Prostate gland (tissue), 2 donors: Measurements from ENCODE around the gene DHX32. TPM values are rescaled to one million over a fixed set of nuclear protein-coding genes. Genes with fewer than 3 reads are reported as not detected.
"Not testable (repeated sequence)": the region's sequence is repeated elsewhere in the genome, so short reads cannot be mapped to it uniquely, and the experiment has no call there.

Experiments used
- DNase-seq: peaks from one replicate; pipeline ENCODE4 v3.0.0-alpha.2; 2019; ENCODE audit warnings: low spot score
- H3K27ac ChIP-seq, 2 donors: fragments of 200-600 bp; sonication (generic); 2 replicates each; pipeline ENCODE4 v1.5.1; 2017 to 2019
- H3K27me3 ChIP-seq: fragments of 200-600 bp; sonication (generic); replicated peaks from 2 replicates; pipeline ENCODE4 v1.5.1; 2019; ENCODE audit not compliant: insufficient read depth
- H3K36me3 ChIP-seq, 2 donors: fragments of 200-600 bp; sonication (generic); 1 replicate in 1 of 2; 2 replicates in 1 of 2; pipeline versions ENCODE4 v1.5.1 to v1.8.1; 2017 to 2019
- H3K4me1 ChIP-seq: fragments of 200-600 bp; sonication (generic); replicated peaks from 2 replicates; pipeline ENCODE4 v1.5.1; 2019
- H3K4me3 ChIP-seq, 2 donors: fragments of 200-600 bp; sonication (generic); 2 replicates each; pipeline ENCODE4 v1.5.1; 2017 to 2019
- H3K9me3 ChIP-seq: fragments of 200-600 bp; sonication (generic); 2 replicates; pipeline ENCODE4 v1.5.1; 2017
- POLR2A ChIP-seq: fragments of 450-650 bp; IDR thresholded peaks from one replicate; pipeline ENCODE4 v1.6.1; 2016; ENCODE audit warnings: antibody characterized with exemption, mild to moderate bottlenecking
- POLR2AphosphoS5 ChIP-seq: sonication (generic); formaldehyde crosslinking; IDR thresholded peaks from one replicate; pipeline ENCODE4 v1.6.1; 2017; ENCODE audit warnings: antibody characterized with exemption
- WGBS: methylation state at CpG from one replicate; pipeline ENCODE4 v1.1.5; 2018; 5-methylcytosine and 5-hydroxymethylcytosine counted together
- intact Hi-C: fragments of 100-400 bp; cut with DNase I; formaldehyde crosslinking; loops from one replicate; pipeline ENCODE4 v1.14.2; 2022
- total RNA-seq, 2 donors: library from RNA; depleted of rRNA; stranded (reverse); fragments of >200 nt; gene quantifications; one replicate each; pipeline ENCODE4 v1.1.0, GENCODE V29; 2016
- TF ChIP-seq, protein P1 (sequence below), 4 experiments: fragments of 200-600 bp in 2 of 4; fragments of 450-650 bp in 2 of 4; sonication (generic) in 2 of 4; IDR thresholded peaks; 1 replicate in 3 of 4; 2 replicates in 1 of 4; pipeline ENCODE4 v1.5.1; 2016 to 2019; ENCODE audit warnings: antibody characterized with exemption in 4 of 4, mild to moderate bottlenecking in 2 of 4, moderate library complexity in 2 of 4

The DHX32 gene
- total RNA-seq, 2 donors from 2014 or later, result 39.3 to 53.5 TPM

DNA sequence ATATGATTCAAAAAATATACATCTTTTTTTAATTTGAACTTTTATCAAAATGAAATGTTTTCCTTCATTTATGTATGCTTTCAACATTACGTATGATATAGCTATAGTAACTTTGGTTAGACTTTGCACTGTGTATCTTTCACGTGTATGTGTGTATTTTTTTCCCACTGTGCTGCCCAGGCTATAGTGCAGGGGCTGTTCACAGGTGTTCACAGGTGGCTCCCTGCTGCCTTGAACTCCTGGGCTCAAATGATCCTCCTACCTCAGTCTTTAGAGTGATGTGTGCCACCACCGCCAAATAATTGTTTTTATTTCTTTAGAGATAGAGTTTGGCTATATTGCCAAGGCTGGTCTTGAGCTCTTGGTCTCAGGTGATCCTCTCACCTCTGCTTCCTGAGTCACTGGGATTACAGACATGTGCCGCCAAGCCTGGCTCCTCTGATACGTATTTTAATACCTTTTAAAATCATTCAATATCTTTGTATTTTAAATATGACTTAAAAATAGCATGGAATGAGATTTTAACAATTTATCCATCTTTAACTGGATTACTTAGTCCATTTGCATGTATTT, 44.3 kb upstream of the DHX32 start:
- Histone ChIP-seq H3K4me3 (no peak overlapping the region), H3K27me3 (no peaks in the 10 kb centered on the region), H3K4me1 (no peaks in the 10 kb centered on the region), H3K9me3 (no peaks in the 10 kb centered on the region), H3K36me3 (no peaks in the 10 kb centered on the region), H3K27ac (no peak overlapping the region)
- intact Hi-C loops, result no loop called here
- TF ChIP-seq POLR2A (no peak), POLR2AphosphoS5 (no peak)
- TF ChIP-seq, protein P1, sequence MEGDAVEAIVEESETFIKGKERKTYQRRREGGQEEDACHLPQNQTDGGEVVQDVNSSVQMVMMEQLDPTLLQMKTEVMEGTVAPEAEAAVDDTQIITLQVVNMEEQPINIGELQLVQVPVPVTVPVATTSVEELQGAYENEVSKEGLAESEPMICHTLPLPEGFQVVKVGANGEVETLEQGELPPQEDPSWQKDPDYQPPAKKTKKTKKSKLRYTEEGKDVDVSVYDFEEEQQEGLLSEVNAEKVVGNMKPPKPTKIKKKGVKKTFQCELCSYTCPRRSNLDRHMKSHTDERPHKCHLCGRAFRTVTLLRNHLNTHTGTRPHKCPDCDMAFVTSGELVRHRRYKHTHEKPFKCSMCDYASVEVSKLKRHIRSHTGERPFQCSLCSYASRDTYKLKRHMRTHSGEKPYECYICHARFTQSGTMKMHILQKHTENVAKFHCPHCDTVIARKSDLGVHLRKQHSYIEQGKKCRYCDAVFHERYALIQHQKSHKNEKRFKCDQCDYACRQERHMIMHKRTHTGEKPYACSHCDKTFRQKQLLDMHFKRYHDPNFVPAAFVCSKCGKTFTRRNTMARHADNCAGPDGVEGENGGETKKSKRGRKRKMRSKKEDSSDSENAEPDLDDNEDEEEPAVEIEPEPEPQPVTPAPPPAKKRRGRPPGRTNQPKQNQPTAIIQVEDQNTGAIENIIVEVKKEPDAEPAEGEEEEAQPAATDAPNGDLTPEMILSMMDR (IDR thresholded peaks at IDR 0.05), result no peak
- DNase-seq, result no peak
- 78% methylated on average over 5 of the region's 5 CpGs for WGBS

DNA sequence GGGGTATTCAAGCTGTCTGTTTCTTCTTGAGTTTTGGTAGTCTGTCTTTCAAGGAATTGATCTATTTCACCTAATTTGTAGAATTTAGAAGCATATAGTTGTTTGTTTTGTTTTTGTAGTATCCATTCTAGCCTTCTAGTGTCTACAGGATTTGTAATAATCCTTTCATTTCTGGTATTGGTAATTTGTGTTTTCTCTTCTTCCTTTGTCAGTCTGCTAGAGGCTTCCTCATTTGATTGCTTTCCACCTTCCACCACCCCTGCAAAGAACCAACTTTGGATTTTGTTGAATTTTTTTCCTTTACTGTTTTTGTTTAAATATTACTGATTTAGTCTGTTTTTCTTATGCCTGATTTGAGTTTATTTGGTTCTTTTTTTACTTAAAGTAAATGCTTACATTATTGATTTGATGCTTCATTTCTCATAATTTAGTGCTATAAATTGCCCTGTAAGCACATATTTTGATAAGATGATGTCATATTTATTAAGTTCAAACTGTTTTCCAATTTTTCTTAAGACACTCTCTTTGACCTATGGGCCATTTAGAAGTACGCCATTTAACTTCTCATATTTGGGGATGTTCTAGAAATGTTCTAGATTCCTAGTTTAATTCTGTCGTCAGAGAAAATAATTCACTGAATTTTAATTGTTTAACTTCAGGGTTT, 40.7 kb upstream of the DHX32 start:
- DNase-seq, H3K36me3 ChIP-seq, H3K27ac ChIP-seq, H3K9me3 ChIP-seq, intact Hi-C loops, H3K27me3 ChIP-seq, H3K4me1 ChIP-seq, H3K4me3 ChIP-seq: not testable (repeated sequence)
- 94% methylated on average over 2 of the region's 2 CpGs for WGBS

DNA sequence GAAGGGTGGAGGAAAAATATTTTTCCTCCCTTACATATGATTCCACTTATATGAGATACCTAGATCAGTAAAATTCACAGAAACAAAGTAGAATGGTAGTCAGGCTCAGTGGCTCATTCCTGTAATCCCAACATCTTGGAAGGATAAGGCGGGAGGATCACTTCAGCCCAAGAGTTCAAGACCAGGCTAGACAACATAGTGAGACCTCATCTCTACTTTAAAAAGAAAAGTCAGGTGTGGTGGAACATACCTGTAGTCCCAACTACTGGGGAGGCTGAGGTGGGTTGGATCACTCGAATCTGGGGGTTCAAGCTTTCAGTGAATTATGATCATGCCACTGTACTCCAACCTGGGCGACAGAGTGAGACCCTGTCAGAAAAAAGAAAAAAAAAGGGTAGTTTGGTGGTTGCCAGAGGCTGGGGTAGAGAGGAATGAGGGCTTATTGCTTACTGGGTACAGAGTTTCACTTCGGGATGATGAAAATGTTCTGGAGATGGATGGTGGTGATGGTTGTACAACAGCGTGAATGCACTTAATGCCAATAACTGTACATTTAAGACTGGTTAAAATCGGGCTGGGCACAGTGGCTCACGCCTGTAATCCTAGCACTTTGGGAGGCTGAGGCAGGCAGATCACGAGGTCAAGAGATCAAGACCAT, 36.7 kb upstream of the DHX32 start:
- DNase-seq, H3K4me1 ChIP-seq, H3K9me3 ChIP-seq, H3K27ac ChIP-seq, H3K4me3 ChIP-seq, H3K27me3 ChIP-seq, intact Hi-C loops, H3K36me3 ChIP-seq: not testable (repeated sequence)
- WGBS, result 93% methylated on average over 8 of the region's 8 CpGs

DNA sequence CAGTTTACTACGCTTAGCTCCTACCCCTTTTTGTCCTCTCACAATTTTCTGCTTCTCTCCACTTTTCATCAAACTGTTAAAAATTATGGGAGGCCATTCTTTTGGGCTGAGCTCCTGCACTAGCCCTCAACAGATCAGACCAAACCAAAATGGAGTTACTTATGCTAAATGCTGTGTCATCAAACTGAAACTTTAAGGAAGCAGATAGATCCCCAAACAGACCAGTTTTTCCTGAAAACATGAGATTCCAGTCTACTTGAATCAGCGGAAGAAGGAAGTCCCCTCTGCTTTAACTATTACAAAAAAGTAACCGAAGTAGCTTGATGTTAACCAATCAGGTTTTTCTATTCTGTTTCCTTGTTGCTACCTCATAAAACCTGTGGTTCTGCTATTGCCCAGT, 35.9 kb upstream of the DHX32 start:
- TF ChIP-seq POLR2A, result no peak
- TF ChIP-seq, protein P1 (IDR thresholded peaks at IDR 0.05), result no peak
- TF ChIP-seq POLR2AphosphoS5, result no peak
- H3K27me3 ChIP-seq, result no peaks in the 10 kb centered on the region
- H3K4me3 ChIP-seq, result no peak overlapping the region
- no peaks in the 10 kb centered on the region for H3K36me3 ChIP-seq
- H3K4me1 ChIP-seq, result no peaks in the 10 kb centered on the region
- 60% methylated on average over 3 of the region's 3 CpGs for WGBS
- H3K9me3 ChIP-seq, result no peaks in the 10 kb centered on the region
- H3K27ac ChIP-seq, result no peak overlapping the region
- intact Hi-C loops, result no loop called here
- DNase-seq, result no peak

DNA sequence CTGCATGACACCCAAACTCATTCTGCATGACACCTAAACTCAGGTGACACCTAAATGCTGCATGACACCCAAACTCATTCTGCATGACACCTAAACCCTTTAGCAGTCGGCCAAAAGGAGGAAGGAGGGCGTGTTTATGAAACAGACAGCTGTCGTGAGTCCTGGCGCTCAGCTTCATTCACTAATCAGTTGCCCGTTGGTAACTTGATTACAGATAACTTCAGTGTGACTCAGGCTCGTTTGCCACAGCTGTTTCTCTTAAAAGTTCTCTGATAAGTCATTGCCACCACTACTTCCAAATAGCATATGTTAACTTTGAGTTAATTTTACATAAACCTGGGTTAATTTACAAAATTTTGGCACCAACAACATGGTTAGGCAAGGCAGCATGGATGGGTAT, 32.2 kb upstream of the DHX32 start:
- H3K36me3 ChIP-seq, DNase-seq, H3K9me3 ChIP-seq, H3K4me3 ChIP-seq, H3K27ac ChIP-seq, H3K4me1 ChIP-seq, H3K27me3 ChIP-seq, intact Hi-C loops: not testable (repeated sequence)
- 53% methylated on average over 6 of the region's 6 CpGs for WGBS

DNA sequence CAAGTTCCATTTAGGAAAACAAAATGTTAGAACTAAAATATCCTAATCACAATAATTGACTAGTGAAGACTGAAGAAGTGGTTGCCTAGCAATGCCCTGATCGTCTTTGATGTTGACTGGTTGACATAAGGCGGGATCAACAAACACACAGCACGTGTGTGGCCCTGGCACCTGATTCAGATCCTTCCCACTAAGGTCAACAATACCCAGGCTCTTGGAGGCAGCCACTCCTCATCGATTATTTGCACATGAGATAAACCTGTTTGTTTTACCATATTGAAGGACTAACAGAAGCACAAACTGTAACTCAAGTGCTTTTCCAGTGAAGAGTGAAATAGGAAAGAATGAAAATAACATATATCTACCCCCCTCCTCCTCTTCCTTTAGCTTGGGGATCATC, 30.9 kb upstream of the DHX32 start:
- H3K4me3 ChIP-seq, result no peak overlapping the region
- H3K27ac ChIP-seq, result no peak overlapping the region
- H3K9me3 ChIP-seq, result no peaks in the 10 kb centered on the region
- H3K36me3 ChIP-seq, result no peaks in the 10 kb centered on the region
- H3K4me1 ChIP-seq, result no peaks in the 10 kb centered on the region
- intact Hi-C loops, result no loop called here
- TF ChIP-seq POLR2A (no peak), POLR2AphosphoS5 (peak; percentile 74)
- no peaks in the 10 kb centered on the region for H3K27me3 ChIP-seq
- DNase-seq, result peak; percentile 73
- WGBS, result 42% methylated on average over 4 of the region's 4 CpGs

DNA sequence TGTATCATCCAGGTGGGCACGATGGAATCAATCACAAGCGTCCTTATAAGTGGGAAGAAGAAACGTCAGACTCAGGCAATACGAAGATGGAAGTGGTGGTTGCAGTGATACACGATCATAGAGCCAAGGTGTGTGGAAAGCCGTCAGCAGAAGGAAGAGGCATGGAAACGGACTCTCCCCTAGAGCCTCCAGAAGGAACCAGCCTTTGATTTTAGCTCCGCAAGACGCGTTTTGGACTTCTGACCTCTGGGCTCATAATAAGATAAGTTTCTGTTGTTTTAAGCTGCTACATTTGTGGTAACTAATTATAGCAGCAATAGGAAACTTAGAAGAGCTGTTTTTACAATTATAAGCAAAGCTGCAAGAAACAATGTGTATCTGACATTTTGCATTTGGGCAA, 30.1 kb upstream of the DHX32 start:
- H3K4me1 ChIP-seq, result no peaks in the 10 kb centered on the region
- intact Hi-C loops, result no loop called here
- no peaks in the 10 kb centered on the region for H3K27me3 ChIP-seq
- H3K36me3 ChIP-seq, result no peaks in the 10 kb centered on the region
- H3K9me3 ChIP-seq, result no peaks in the 10 kb centered on the region
- TF ChIP-seq, protein P1 (IDR thresholded peaks at IDR 0.05), result no peak
- no peak for TF ChIP-seq POLR2A
- no peak for TF ChIP-seq POLR2AphosphoS5
- WGBS, result 90% methylated on average over 10 of the region's 10 CpGs
- no peak overlapping the region for H3K4me3 ChIP-seq
- no peak for DNase-seq
- no peak overlapping the region for H3K27ac ChIP-seq

DNA sequence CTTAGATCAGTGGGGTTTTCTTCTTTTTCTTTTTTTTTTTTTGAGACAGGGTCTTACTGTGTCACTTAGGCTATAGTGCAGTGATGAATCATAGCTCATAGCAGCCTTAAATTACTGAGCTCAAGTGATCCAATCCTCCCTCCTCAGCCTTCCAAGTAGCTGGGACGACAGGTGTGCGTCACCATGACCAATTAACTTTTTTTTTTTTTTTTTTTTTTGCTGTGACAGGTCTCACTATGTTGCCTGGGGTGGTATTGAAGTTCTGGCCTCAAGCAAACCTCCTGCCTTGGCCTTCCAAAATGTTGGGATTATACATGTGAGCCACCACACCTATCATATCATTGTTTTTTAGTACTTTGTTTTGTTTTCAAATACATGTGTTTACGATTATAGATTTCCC, 28.4 kb upstream of the DHX32 start:
- H3K4me3 ChIP-seq, H3K36me3 ChIP-seq, DNase-seq, H3K9me3 ChIP-seq, H3K27ac ChIP-seq, H3K4me1 ChIP-seq, intact Hi-C loops, H3K27me3 ChIP-seq: not testable (repeated sequence)
- 61% methylated on average over 3 of the region's 3 CpGs for WGBS

DNA sequence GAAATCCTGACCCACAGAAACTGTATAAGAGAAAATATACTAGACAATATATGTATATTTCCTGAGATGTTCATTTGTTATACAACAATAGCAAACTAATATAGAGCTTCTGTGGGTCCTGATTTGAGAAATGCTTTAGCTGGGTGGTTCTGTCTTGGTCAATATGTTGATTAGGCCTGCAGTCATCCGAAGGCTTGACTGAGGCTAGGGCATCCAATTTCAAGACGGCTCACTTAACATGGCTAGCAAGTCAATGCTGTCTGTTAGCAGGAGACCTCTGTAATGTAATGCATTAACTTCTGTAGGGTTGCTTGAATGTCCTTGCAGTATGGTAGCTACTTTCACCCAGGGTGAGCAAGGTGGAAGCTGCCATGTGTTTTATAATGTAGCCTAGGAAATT, 27.7 kb upstream of the DHX32 start:
- H3K4me3 ChIP-seq, DNase-seq, H3K36me3 ChIP-seq, H3K9me3 ChIP-seq, intact Hi-C loops, H3K27me3 ChIP-seq, H3K4me1 ChIP-seq, H3K27ac ChIP-seq: not testable (repeated sequence)
- WGBS, result 64% methylated on average over 2 of the region's 2 CpGs
